ENCODE results near the gene INPPL1.

DNA sequence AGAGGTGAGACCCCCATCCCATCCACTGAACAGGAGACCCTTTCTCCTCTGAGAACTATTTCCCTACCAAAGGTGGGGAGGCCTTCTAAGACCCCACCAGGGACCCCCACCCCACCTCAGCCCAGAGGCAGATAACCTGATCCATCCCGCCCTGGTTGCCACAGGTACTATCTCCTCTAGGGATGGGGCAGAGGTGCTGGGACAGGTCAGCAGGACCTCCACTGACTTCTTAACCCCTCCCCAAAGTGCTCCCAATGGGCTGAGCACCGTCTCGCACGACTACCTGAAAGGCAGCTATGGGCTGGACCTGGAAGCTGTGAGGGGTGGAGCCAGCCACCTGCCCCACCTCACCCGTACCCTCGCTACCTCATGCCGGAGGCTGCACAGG lies 4.3 kb downstream of the INPPL1 start:
- TF ChIP-seq, protein P1, sequence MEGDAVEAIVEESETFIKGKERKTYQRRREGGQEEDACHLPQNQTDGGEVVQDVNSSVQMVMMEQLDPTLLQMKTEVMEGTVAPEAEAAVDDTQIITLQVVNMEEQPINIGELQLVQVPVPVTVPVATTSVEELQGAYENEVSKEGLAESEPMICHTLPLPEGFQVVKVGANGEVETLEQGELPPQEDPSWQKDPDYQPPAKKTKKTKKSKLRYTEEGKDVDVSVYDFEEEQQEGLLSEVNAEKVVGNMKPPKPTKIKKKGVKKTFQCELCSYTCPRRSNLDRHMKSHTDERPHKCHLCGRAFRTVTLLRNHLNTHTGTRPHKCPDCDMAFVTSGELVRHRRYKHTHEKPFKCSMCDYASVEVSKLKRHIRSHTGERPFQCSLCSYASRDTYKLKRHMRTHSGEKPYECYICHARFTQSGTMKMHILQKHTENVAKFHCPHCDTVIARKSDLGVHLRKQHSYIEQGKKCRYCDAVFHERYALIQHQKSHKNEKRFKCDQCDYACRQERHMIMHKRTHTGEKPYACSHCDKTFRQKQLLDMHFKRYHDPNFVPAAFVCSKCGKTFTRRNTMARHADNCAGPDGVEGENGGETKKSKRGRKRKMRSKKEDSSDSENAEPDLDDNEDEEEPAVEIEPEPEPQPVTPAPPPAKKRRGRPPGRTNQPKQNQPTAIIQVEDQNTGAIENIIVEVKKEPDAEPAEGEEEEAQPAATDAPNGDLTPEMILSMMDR (optimal IDR thresholded peaks at IDR 0.05 in 1 of 3, IDR thresholded peaks at IDR 0.05 in 1 of 3, conservative IDR thresholded peaks at IDR 0.05 in 1 of 3; ENCODE audit: extremely low read depth in 1 of 3, insufficient read depth in 2 of 3, low read length in 3 of 3) = no peak
- no peak for TF ChIP-seq EZH2 (IDR thresholded peaks at IDR 0.05; ENCODE audit: low read length)
